Neutrophil (primary cell): ENCODE measurements around the gene ADAMTS2.

Experiments used
- H3K27ac ChIP-seq: fragments of 200-600 bp; sonication (generic); 2 replicates; pipeline ENCODE4 v1.5.1; 2016; ENCODE audit warnings: mild to moderate bottlenecking, moderate library complexity
- H3K27me3 ChIP-seq: fragments of 200-600 bp; sonication (generic); 2 replicates; pipeline ENCODE4 v1.6.0; 2016; ENCODE audit warnings: mild to moderate bottlenecking
- H3K36me3 ChIP-seq: fragments of 200-600 bp; sonication (generic); 2 replicates; pipeline ENCODE4 v1.5.1; 2017
- H3K4me1 ChIP-seq, 2 experiments: fragments of 200-600 bp in 1 of 2; sonication (generic) in 1 of 2; 1 replicate in 1 of 2; 2 replicates in 1 of 2; pipeline versions ENCODE4 v1.5.1 to v1.6.1; 2013 to 2016; ENCODE audit warnings: low read depth in 1 of 2, low read length in 1 of 2, mild to moderate bottlenecking in 1 of 2, moderate library complexity in 1 of 2; ENCODE audit not compliant: control insufficient read depth in 1 of 2, insufficient read depth in 1 of 2
- H3K4me3 ChIP-seq, 2 experiments: fragments of 200-600 bp in 1 of 2; sonication (generic) in 1 of 2; 1 replicate in 1 of 2; 2 replicates in 1 of 2; pipeline ENCODE4 v1.5.1; 2013 to 2016; ENCODE audit warnings: low read depth in 1 of 2, low read length in 1 of 2, mild to moderate bottlenecking in 1 of 2, moderate library complexity in 1 of 2
- H3K9me3 ChIP-seq: fragments of 200-600 bp; sonication (generic); 2 replicates; pipeline ENCODE4 v1.5.1; 2016
- TF ChIP-seq, protein P1 (sequence below): fragments of 200-600 bp; sonication (generic); IDR thresholded peaks from 2 replicates; pipeline ENCODE4 v1.5.1; 2016; ENCODE audit warnings: antibody characterized with exemption

Gene ADAMTS2

GRCh38 chr5:179348011-179348530 lies 2.8 kb upstream of the ADAMTS2 start:
- Histone ChIP-seq H3K4me1 (peaks cover 0 to 3% of the 10 kb centered on the region in 2 experiments), H3K27me3 (peaks cover 88% of the 10 kb centered on the region), H3K27ac (no peak overlapping the region), H3K36me3 (no peaks in the 10 kb centered on the region), H3K4me3 (no peak overlapping the region), H3K9me3 (no peaks in the 10 kb centered on the region)
- TF ChIP-seq, protein P1, sequence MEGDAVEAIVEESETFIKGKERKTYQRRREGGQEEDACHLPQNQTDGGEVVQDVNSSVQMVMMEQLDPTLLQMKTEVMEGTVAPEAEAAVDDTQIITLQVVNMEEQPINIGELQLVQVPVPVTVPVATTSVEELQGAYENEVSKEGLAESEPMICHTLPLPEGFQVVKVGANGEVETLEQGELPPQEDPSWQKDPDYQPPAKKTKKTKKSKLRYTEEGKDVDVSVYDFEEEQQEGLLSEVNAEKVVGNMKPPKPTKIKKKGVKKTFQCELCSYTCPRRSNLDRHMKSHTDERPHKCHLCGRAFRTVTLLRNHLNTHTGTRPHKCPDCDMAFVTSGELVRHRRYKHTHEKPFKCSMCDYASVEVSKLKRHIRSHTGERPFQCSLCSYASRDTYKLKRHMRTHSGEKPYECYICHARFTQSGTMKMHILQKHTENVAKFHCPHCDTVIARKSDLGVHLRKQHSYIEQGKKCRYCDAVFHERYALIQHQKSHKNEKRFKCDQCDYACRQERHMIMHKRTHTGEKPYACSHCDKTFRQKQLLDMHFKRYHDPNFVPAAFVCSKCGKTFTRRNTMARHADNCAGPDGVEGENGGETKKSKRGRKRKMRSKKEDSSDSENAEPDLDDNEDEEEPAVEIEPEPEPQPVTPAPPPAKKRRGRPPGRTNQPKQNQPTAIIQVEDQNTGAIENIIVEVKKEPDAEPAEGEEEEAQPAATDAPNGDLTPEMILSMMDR = no peak

- Histone ChIP-seq H3K4me1 (peaks cover 0 to 3% of the 10 kb centered on the region in 2 experiments), H3K27me3 (peaks cover 93% of the 10 kb centered on the region), H3K4me3 (no peak overlapping the region), H3K27ac (no peak overlapping the region), H3K36me3 (no peaks in the 10 kb centered on the region), H3K9me3 (no peaks in the 10 kb centered on the region)
- TF ChIP-seq, protein P1 = no peak
These were observed 2.3 kb upstream of the ADAMTS2 start for GRCh38 chr5:179347581-179347980.

DNA sequence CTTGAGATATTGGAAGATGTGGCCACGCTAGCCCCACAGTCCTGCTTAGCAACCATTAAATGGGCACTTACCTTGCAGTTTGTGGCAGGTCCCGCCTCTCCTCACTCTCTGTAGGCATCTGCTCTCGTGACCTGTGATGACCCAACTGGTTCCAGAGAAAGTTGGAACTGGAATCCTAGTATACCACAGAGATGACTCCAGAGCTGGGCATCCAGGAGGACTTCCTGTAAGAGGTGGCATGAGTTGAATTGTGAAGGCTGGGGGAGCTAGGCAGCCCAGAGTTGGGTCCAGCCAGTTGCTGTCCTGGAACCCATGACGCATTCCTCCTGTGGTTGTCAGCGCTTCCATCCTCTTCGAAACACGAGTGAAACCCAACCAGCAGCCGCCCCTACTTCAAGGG lies 1.6 kb upstream of the ADAMTS2 start:
- Histone ChIP-seq H3K27ac (no peak overlapping the region), H3K36me3 (no peaks in the 10 kb centered on the region), H3K27me3 (peaks cover 95% of the 10 kb centered on the region), H3K9me3 (no peaks in the 10 kb centered on the region), H3K4me3 (no peak overlapping the region), H3K4me1 (peaks cover 0 to 3% of the 10 kb centered on the region in 2 experiments)
- TF ChIP-seq, protein P1 = no peak

- H3K36me3 ChIP-seq = no peaks in the 10 kb centered on the region
- peaks cover 95% of the 10 kb centered on the region for H3K27me3 ChIP-seq
- H3K27ac ChIP-seq = no peak overlapping the region
- peaks cover 0 to 3% of the 10 kb centered on the region in 2 experiments for H3K4me1 ChIP-seq
- TF ChIP-seq, protein P1 = no peak
- H3K9me3 ChIP-seq = no peaks in the 10 kb centered on the region
- H3K4me3 ChIP-seq = no peak overlapping the region
These were observed 1.1 kb upstream of the ADAMTS2 start for GRCh38 chr5:179346401-179346800.

DNA sequence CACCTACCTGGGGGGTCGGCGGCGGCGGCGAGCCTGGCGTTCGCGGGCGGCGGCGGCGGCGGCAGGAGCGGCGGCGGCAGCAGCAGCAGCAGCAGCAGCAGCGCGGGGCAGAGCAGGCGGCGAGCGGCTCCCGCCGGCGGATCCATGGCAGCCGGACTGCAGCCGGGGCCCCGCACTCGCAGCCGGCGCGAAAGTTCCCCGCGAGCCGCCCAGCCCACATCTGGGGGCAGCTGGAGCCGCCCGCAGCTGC lies 153 bp downstream of the ADAMTS2 start:
- H3K4me3 ChIP-seq = no peak overlapping the region
- H3K27me3 ChIP-seq = peaks cover 97% of the 10 kb centered on the region
- peaks cover 0 to 3% of the 10 kb centered on the region in 2 experiments for H3K4me1 ChIP-seq
- H3K27ac ChIP-seq = no peak overlapping the region
- H3K36me3 ChIP-seq = no peaks in the 10 kb centered on the region
- TF ChIP-seq, protein P1 = no peak
- H3K9me3 ChIP-seq = no peaks in the 10 kb centered on the region
